Osteocyte (in vitro differentiated cells): Measurements from ENCODE around the gene KIF2B. TPM values are rescaled to one million over a fixed set of nuclear protein-coding genes. Genes with fewer than 3 reads are reported as not detected.

Experiments
- DNase-seq: peaks from one replicate; pipeline ENCODE4 v3.0.0; 2021; ENCODE audit warnings: mixed read lengths; ENCODE audit not compliant: unreplicated experiment; ENCODE audit errors: extremely low spot score
- H3K27ac Mint-ChIP-seq: one replicate; pipeline ENCODE4 v1.8.0; 2021; ENCODE audit warnings: mild to moderate bottlenecking, mixed read lengths; ENCODE audit not compliant: unreplicated experiment
- H3K27me3 Mint-ChIP-seq: one replicate; pipeline ENCODE4 v1.8.0; 2021; ENCODE audit warnings: mixed read lengths; ENCODE audit not compliant: unreplicated experiment
- H3K36me3 Mint-ChIP-seq: one replicate; pipeline ENCODE4 v1.8.0; 2021; ENCODE audit warnings: mixed read lengths; ENCODE audit not compliant: unreplicated experiment
- H3K4me1 Mint-ChIP-seq: one replicate; pipeline ENCODE4 v1.8.0; 2021; ENCODE audit warnings: mixed read lengths; ENCODE audit not compliant: unreplicated experiment
- H3K4me3 Mint-ChIP-seq: one replicate; pipeline ENCODE4 v1.8.0; 2021; ENCODE audit warnings: mild to moderate bottlenecking, moderate library complexity, mixed read lengths; ENCODE audit not compliant: unreplicated experiment
- H3K9me3 Mint-ChIP-seq: one replicate; pipeline ENCODE4 v1.8.0; 2021; ENCODE audit warnings: mixed read lengths; ENCODE audit not compliant: unreplicated experiment
- CTCF ChIP-seq: fragments of 200-600 bp; sonication (generic); IDR thresholded peaks from 2 replicates; pipeline ENCODE4 v1.5.0; 2021; ENCODE audit warnings: antibody characterized with exemption, mild to moderate bottlenecking, moderate library complexity
- total RNA-seq: library from RNA; stranded (reverse); gene quantifications from 2 replicates; pipeline ENCODE4 v1.2.1, GENCODE V29; 2021

KIF2B gene
- total RNA-seq, 1 donor from 2014 or later, result not detected

GRCh38 chr17:53794875-53795274 lies 27.9 kb upstream of the KIF2B start:
- peaks cover under 1% of the 10 kb centered on the region for H3K27me3 Mint-ChIP-seq

GRCh38 chr17:53796642-53797041 lies 26.1 kb upstream of the KIF2B start:
- no peaks in the 10 kb centered on the region for H3K4me1 Mint-ChIP-seq
- no peaks in the 10 kb centered on the region for H3K9me3 Mint-ChIP-seq
- DNase-seq, result no peak
- no peak for TF ChIP-seq CTCF
- no peaks in the 10 kb centered on the region for H3K27me3 Mint-ChIP-seq
- no peak overlapping the region for H3K4me3 Mint-ChIP-seq
- no peaks in the 10 kb centered on the region for H3K36me3 Mint-ChIP-seq
- no peak overlapping the region for H3K27ac Mint-ChIP-seq

More at GRCh38 chr17:53794875-53795274, 27.9 kb upstream of the KIF2B start:
- no peak for DNase-seq
- Mint-ChIP-seq H3K4me3 (no peak overlapping the region), H3K4me1 (no peaks in the 10 kb centered on the region), H3K27ac (no peak overlapping the region), H3K36me3 (no peaks in the 10 kb centered on the region), H3K9me3 (peaks cover 4% of the 10 kb centered on the region)
- no peak for TF ChIP-seq CTCF

GRCh38 chr17:53797501-53797900 lies 25.2 kb upstream of the KIF2B start:
- no peaks in the 10 kb centered on the region for H3K36me3 Mint-ChIP-seq
- no peaks in the 10 kb centered on the region for H3K4me1 Mint-ChIP-seq
- no peak overlapping the region for H3K27ac Mint-ChIP-seq
- H3K9me3 Mint-ChIP-seq, result no peaks in the 10 kb centered on the region
- DNase-seq, result no peak
- H3K27me3 Mint-ChIP-seq, result no peaks in the 10 kb centered on the region
- no peak for TF ChIP-seq CTCF
- H3K4me3 Mint-ChIP-seq, result no peak overlapping the region

GRCh38 chr17:53804437-53804836 lies 18.3 kb upstream of the KIF2B start:
- Mint-ChIP-seq H3K36me3 (no peaks in the 10 kb centered on the region), H3K27ac (no peak overlapping the region), H3K27me3 (no peaks in the 10 kb centered on the region), H3K9me3 (no peaks in the 10 kb centered on the region), H3K4me3 (no peak overlapping the region), H3K4me1 (no peaks in the 10 kb centered on the region)
- DNase-seq, result no peak
- no peak for TF ChIP-seq CTCF

GRCh38 chr17:53806473-53806872 lies 16.3 kb upstream of the KIF2B start:
- Mint-ChIP-seq H3K27me3 (no peaks in the 10 kb centered on the region), H3K4me3 (no peak overlapping the region), H3K36me3 (no peaks in the 10 kb centered on the region), H3K27ac (no peak overlapping the region), H3K9me3 (no peaks in the 10 kb centered on the region), H3K4me1 (no peaks in the 10 kb centered on the region)
- DNase-seq, result no peak
- no peak for TF ChIP-seq CTCF
